ENCODE data around the gene TCP11X1. TPM values are rescaled to one million over a fixed set of nuclear protein-coding genes. Genes with fewer than 3 reads are reported as not detected.
"Not testable (repeated sequence)": the region's sequence is repeated elsewhere in the genome, so short reads cannot be mapped to it uniquely, and the experiment has no call there.

Gene TCP11X1
- not detected for total RNA-seq

DNA sequence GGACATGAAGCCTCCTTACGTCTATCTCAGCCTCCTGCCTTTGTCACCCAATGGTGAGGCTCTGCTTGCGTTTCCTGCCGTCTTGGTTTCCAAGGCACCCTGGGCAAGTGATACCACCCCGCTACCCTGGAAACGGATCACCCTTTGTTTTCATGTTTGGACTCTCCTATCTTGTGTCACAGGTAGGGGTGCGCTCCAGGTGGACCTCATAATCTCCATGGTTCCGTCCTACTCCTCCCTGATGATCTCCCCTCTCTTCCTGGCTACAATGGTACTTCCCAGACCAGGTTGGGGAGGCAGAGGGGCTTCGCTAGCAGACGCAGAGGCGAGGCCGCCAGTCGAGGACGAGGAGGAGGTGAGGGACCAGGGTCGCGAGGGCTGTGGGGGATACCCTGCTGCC, at the start of gene TCP11X1:
TCP11X1 (plus strand) TSS at position 316 of the 400 bp plus-strand sequence.
- H3K27me3 ChIP-seq (replicated peaks; ENCODE audit: insufficient read depth); H3K4me1 ChIP-seq (replicated peaks); intact Hi-C loops (cut with DNase I); H3K9me3 ChIP-seq; H3K27ac ChIP-seq; H3K36me3 ChIP-seq; DNase-seq (ENCODE audit: low spot score); H3K4me3 ChIP-seq: not testable (repeated sequence)
- WGBS: no CpG with 5 or more reads among the region's 15 CpGs

DNA sequence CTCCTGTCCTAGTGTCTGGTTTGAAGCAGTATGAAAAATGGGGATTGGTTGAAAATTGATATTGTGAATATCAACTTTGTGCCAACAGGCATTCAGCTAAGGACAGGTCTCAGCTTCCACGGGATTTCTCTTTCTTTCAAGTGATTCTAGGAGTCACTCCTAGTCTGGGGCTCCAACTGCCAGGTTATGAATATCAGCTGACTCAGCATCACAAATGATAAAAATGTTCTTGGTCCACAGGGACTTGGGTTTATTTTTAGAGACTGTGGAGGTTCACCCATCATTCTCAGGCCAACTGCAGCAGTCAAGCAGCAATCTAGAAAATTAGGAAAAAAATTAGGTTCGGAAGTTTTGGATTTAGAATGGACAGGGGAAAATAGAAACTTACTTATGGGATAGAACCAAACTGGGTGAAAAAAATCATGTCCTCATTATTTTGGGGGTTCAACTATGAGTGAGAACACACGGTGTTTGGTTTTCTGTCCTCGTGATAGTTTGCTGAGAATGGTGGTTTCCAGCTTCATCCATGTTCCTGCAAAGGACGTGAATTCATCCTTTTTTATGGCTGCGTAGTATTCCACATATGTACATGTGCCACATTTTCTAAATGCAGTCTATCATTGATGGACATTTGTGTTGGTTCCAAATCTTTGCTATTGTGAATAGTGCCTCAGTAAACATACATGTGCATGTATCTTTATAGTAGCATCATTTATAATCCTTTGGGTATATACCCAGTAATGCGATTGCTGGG, 29.0 kb upstream of the TCP11X1 start:
- WGBS: 86% methylated on average over 7 of the region's 7 CpGs
- H3K4me3 ChIP-seq: no peak overlapping the region
- no peak overlapping the region for H3K27ac ChIP-seq
- H3K27me3 ChIP-seq (replicated peaks; ENCODE audit: insufficient read depth): no peaks in the 10 kb centered on the region
- no peaks in the 10 kb centered on the region for H3K9me3 ChIP-seq
- intact Hi-C loops (cut with DNase I): no loop called here
- DNase-seq (ENCODE audit: low spot score): no peak
- no peaks in the 10 kb centered on the region for H3K36me3 ChIP-seq
- no peaks in the 10 kb centered on the region for H3K4me1 ChIP-seq (replicated peaks)
- TF ChIP-seq, protein P1, sequence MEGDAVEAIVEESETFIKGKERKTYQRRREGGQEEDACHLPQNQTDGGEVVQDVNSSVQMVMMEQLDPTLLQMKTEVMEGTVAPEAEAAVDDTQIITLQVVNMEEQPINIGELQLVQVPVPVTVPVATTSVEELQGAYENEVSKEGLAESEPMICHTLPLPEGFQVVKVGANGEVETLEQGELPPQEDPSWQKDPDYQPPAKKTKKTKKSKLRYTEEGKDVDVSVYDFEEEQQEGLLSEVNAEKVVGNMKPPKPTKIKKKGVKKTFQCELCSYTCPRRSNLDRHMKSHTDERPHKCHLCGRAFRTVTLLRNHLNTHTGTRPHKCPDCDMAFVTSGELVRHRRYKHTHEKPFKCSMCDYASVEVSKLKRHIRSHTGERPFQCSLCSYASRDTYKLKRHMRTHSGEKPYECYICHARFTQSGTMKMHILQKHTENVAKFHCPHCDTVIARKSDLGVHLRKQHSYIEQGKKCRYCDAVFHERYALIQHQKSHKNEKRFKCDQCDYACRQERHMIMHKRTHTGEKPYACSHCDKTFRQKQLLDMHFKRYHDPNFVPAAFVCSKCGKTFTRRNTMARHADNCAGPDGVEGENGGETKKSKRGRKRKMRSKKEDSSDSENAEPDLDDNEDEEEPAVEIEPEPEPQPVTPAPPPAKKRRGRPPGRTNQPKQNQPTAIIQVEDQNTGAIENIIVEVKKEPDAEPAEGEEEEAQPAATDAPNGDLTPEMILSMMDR (IDR thresholded peaks at IDR 0.05): no peak
- TF ChIP-seq POLR2AphosphoS5 (IDR thresholded peaks at IDR 0.05) (no peak), POLR2A (IDR thresholded peaks at IDR 0.05) (no peak)

DNA sequence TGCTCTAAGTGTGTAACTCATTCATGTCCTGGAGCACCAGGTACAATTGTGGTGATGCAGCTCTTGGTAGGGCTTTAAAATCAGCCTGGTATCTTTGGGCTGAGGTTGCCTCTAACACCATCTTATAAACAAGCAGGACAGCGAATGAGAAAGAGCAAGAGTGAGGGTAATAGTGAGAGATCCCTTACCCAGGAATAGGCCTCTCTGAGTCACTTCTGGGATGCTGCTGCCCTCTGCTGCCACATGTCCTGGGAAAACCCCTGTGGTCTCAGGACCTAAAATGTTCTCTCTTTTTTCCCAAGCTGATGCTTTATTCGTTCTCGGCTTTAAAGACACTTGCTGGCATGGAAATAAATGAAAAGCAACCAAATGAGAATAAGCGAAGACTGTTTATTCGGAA, 7.2 kb upstream of the TCP11X1 start:
- intact Hi-C loops (cut with DNase I): not testable (repeated sequence)

DNA sequence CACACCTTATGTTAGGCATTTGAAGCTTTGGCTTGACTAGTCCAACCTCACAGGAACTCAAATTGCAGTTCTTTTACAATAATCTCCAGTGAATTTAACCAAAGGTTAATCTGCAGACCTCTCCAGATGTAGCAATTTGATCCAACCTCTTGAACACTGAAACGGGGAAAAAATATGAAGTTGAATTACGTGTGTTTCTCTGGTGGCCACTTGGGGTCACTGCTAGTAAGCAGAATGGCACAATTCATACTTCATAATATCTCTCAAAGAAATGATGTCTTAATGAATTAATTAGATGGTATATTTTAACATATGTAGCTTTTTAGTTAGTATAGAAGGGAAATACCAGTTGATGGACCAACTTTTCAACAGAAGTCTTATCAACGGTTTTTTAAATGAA, 1.4 kb downstream of the TCP11X1 start:
- H3K27me3 ChIP-seq (replicated peaks; ENCODE audit: insufficient read depth); intact Hi-C loops (cut with DNase I); DNase-seq (ENCODE audit: low spot score); H3K4me3 ChIP-seq; H3K9me3 ChIP-seq; H3K36me3 ChIP-seq; H3K27ac ChIP-seq; H3K4me1 ChIP-seq (replicated peaks): not testable (repeated sequence)
- no CpG with 5 or more reads among the region's 3 CpGs for WGBS

More for the DNA sequence above, 7.2 kb upstream of the TCP11X1 start:
- H3K9me3 ChIP-seq; H3K27ac ChIP-seq; H3K27me3 ChIP-seq (replicated peaks; ENCODE audit: insufficient read depth); H3K36me3 ChIP-seq; H3K4me3 ChIP-seq; H3K4me1 ChIP-seq (replicated peaks); DNase-seq (ENCODE audit: low spot score): not testable (repeated sequence)
- no CpG with 5 or more reads among the region's 5 CpGs for WGBS

DNA sequence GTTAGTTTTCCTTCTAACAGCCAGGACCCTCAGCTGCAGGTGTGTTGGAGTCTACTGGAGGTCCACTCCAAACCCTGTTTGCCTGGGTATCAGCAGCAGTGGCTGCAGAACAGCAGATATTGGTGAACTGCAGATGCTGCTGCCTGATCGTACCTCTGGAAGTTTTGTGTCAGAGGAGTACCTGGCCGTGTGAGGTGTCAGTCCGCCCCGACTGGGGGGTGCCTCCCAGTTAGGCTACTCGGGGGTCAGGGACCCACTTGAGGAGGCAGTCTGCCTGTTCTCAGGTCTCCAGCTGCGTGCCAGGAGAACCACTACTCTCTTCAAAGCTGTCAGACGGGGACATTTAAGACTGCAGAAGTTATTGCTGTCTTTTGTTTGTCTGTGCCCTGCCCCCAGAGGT, 20.6 kb downstream of the TCP11X1 start:
- H3K27me3 ChIP-seq (replicated peaks; ENCODE audit: insufficient read depth); H3K27ac ChIP-seq; DNase-seq (ENCODE audit: low spot score); H3K36me3 ChIP-seq; H3K4me3 ChIP-seq; intact Hi-C loops (cut with DNase I); H3K9me3 ChIP-seq; H3K4me1 ChIP-seq (replicated peaks): not testable (repeated sequence)
- WGBS: no CpG with 5 or more reads among the region's 7 CpGs

DNA sequence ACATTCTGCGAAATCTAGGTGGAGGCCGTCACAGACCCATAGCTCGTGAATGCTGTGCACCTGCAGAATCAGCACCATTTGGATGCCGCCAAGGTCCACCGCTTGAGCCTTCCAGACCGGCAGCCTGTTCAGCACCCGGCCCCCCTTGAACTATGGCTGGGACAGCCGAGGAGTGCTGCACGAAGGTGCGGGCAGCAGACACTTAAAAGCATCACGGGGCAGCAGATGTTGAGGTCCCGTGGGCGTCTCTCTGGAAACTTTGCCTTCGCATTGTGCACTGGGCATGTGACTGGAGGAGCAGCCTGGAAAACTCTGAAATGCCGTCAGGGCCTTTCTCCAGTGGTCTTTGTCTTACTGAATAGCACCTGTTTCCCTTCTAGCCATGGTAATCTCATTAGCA, 25.2 kb downstream of the TCP11X1 start:
- H3K4me1 ChIP-seq (replicated peaks); H3K4me3 ChIP-seq; intact Hi-C loops (cut with DNase I); H3K27me3 ChIP-seq (replicated peaks; ENCODE audit: insufficient read depth); H3K9me3 ChIP-seq; H3K27ac ChIP-seq; H3K36me3 ChIP-seq; DNase-seq (ENCODE audit: low spot score): not testable (repeated sequence)
- no CpG with 5 or more reads among the region's 15 CpGs for WGBS

DNA sequence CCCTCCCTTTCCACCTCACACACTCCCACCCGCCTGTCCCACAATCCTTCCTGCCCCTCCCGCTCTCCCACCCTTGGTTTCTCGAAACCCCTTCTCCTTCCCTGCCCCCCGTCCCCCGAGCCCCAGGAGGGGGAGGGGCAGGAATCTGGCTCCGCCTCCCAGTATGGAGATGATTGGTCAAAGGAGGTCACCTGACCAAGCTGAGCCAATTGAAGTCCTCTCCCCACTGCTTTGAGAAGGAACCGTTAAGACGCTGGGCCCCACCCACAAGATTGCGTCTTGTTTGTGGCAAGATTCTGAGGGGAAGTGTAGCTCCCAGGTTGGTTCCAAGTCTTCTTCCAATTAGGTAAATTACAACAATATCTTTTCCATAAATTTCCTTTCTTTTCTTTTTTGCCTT, 31.8 kb downstream of the TCP11X1 start, which contains the start of gene NXF2:
NXF2 (plus strand) TSS at position 275 of the 400 bp plus-strand sequence. CDS start 59,912 bp downstream, outside the sequence.
- DNase-seq (ENCODE audit: low spot score); H3K9me3 ChIP-seq; intact Hi-C loops (cut with DNase I); H3K4me3 ChIP-seq; H3K4me1 ChIP-seq (replicated peaks); H3K27me3 ChIP-seq (replicated peaks; ENCODE audit: insufficient read depth); H3K27ac ChIP-seq; H3K36me3 ChIP-seq: not testable (repeated sequence)
- no CpG with 5 or more reads among the region's 9 CpGs for WGBS

DNA sequence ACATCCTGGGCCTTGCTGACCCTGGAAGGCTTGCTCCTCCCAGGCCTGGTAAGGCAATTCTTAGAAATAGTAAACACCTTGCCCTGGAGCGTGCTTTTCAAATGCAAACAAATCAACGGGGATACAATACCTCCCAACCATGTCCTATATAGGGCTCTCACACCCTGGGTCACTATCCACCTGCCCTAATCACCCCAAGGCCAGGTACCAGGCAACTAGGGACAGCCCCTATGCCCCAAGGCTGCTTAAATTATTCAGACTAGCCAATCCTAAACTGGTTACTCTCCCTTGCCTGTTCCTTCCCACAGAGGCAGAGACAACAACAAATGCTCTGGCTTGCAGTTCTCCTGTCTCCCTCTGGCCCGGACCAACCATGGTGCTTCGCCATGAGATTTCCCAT, 57.1 kb downstream of the TCP11X1 start:
- WGBS: no CpG with 5 or more reads among the region's 4 CpGs
- H3K9me3 ChIP-seq; H3K4me3 ChIP-seq; H3K27me3 ChIP-seq (replicated peaks; ENCODE audit: insufficient read depth); intact Hi-C loops (cut with DNase I); DNase-seq (ENCODE audit: low spot score); H3K27ac ChIP-seq; H3K36me3 ChIP-seq; H3K4me1 ChIP-seq (replicated peaks): not testable (repeated sequence)

Other genes with a start within 250 kb of the TCP11X1 start
- 10 to 100 TPM in 1 of 2 donors, 1 to 10 TPM in 1; 1.6 to 37.0 TPM for gene TCEAL2, start 89.6 kb upstream of the TCP11X1 start, total RNA-seq
- 10 to 100 TPM in 1 of 2 donors, not detected in 1; 36.8 TPM for gene TCEAL6, start 72.8 kb upstream of the TCP11X1 start, total RNA-seq
- 10 to 100 TPM in 1 of 2 donors, 1 to 10 TPM in 1; 3.2 to 24.5 TPM for gene BEX5, start 59.3 kb upstream of the TCP11X1 start, total RNA-seq
- gene NXF2, start 31.9 kb downstream of the TCP11X1 start, total RNA-seq: 1 to 10 TPM in 1 of 2 donors, not detected in 1; 8.7 TPM
- not detected for gene NXF2B, start 224.7 kb downstream of the TCP11X1 start, total RNA-seq